ENCODE data around the gene ZNF442. TPM values are rescaled to one million over a fixed set of nuclear protein-coding genes. Genes with fewer than 3 reads are reported as not detected.
A peak's percentile ranks its signal among the peaks of the same experiment; 100 is the strongest.
"Not testable (repeated sequence)": the region's sequence is repeated elsewhere in the genome, so short reads cannot be mapped to it uniquely, and the experiment has no call there.

ZNF442 gene
- total RNA-seq: 1 to 10 TPM; 1.0 to 1.8 TPM

DNA sequence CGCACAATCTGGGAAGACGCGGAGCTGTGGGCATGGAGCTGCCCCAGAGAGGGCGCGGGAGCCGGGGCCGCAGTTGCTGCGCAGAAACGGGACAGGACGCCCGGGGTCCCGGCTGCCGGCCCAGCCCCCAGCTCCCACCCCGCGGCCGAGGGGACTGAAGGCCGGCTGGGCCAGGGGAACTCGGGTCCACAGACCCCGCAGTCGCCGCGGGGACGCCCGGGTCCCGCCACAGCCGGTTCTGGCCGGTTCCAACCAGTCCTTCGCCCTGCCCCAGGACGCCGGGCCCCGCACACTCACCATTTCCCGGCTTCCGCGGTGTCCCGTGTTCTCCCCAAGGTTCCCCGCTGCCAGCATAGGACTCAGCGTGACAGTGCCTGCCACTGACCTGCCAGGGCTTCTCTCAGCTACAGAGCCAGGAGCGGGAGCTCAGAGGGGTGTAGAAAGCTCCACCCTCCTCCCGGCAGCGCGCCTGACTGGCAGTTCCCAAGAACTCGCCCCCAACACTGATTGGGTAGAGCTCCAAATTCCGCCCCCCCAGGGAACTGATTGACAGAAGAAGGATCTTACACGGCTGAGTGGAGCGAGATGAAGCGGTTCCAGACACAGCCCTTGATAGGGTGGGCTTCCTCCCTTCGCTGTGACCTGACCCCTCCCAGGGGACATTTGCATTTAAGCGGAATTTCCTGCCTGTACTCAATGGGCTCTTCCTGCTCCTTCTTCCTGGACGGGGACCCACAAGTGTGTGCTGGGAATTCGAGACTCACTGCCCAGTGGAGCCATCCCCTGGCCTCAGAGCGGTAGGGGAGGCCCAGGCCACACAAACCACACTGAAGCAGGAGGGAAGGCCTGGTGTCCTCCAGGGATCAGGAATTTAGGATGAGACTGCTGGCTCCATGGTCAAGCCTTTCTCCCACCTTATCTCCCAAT is at the start of gene ZNF442:
Gene ZNF442 (minus strand): TSS at position 448 of the 927 bp plus-strand sequence. CDS start 2,052 bp downstream, outside the sequence.
- peak; percentile 98 for DNase-seq (ENCODE audit: low spot score)
- Histone ChIP-seq H3K4me1 (peaks cover 0 to 11% of the 10 kb centered on the region in 2 donors), H3K4me3 (peak within 1 kb of the TSS; percentile 88 to 93), H3K27ac (peak within 1 kb of the TSS; percentile 90 to 92), H3K27me3 (no peaks in the 10 kb centered on the region), H3K36me3 (no peaks in the 10 kb centered on the region), H3K9me3 (no peaks in the 10 kb centered on the region)
- TF ChIP-seq, protein P1, sequence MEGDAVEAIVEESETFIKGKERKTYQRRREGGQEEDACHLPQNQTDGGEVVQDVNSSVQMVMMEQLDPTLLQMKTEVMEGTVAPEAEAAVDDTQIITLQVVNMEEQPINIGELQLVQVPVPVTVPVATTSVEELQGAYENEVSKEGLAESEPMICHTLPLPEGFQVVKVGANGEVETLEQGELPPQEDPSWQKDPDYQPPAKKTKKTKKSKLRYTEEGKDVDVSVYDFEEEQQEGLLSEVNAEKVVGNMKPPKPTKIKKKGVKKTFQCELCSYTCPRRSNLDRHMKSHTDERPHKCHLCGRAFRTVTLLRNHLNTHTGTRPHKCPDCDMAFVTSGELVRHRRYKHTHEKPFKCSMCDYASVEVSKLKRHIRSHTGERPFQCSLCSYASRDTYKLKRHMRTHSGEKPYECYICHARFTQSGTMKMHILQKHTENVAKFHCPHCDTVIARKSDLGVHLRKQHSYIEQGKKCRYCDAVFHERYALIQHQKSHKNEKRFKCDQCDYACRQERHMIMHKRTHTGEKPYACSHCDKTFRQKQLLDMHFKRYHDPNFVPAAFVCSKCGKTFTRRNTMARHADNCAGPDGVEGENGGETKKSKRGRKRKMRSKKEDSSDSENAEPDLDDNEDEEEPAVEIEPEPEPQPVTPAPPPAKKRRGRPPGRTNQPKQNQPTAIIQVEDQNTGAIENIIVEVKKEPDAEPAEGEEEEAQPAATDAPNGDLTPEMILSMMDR (IDR thresholded peaks at IDR 0.05): peak in 1 of 2 donors; percentile 77

DNA sequence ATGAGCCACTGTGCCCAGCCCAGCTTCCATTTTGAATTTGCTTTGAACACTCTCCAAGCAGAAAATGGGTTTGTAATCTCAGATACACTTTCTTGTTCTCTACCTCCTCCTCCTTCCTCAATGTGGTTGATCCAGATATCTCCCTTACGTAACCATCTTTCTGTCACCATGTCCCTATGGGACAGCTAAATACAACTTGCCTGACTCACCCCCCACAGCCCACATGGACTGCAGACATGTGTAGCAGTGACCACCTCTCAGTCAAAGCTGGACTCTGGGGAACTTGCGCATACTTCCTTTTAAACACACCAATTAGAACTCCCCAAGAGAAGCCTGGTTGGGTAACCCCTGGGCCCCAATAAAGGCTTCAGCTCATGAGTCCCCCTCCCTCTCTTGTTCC is 46.4 kb upstream of the ZNF442 start:
- Histone ChIP-seq H3K4me3 (no peak overlapping the region), H3K9me3 (no peaks in the 10 kb centered on the region), H3K27ac (no peak overlapping the region), H3K36me3 (no peaks in the 10 kb centered on the region), H3K4me1 (no peaks in the 10 kb centered on the region), H3K27me3 (no peaks in the 10 kb centered on the region)
- DNase-seq (ENCODE audit: low spot score): no peak
- TF ChIP-seq, protein P1 (IDR thresholded peaks at IDR 0.05): no peak

DNA sequence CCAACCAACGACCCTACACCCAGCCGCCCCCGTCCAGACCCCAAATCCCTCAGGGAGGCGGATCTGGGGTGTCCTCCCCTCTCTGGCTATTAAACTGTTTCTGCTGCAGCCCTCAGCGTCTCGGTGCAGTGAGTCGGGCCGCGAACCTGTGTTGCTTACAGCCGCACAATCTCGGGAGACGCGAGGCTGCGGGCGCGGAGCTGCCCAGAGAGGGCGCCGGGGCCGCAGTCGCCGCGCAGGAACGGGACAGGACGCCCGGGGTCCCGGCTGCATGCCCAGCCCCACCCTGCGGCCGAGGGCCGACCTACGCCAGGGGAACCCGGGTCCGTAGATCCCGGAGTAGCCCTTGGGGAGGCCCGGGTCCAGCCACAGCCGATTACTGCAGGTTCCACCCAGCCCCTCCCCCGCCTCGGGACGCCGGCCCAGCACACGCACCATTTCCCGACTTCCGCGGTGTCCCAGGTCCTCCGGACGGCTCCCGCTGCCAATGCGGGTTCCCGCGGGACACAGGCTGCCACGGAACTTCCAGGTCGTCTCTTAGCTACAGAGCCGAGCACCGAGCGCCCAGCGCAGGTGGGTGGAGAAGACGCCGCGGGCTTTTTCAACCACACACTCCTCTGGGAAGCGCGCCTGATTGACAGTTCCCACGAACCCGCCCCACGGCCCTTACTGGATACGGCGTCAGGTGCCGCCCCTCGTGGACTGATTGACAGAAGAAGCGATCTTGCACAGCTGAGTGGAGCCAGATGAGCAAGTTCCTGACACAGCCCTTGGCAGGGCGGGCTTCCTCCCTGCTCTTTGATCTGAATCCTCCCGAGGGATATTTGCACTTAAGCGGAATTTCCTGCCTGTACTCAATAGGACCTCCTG is 35.4 kb upstream of the ZNF442 start, which contains the start of gene ZNF799:
Gene ZNF799 (minus strand): TSS at position 639 of the 870 bp plus-strand sequence. CDS start 201 bp downstream, at position 438.
- peak; percentile 99 for DNase-seq (ENCODE audit: low spot score)
- H3K27ac ChIP-seq: peak within 1 kb of the TSS; percentile 85 to 90
- peaks cover 0 to 8% of the 10 kb centered on the region in 2 donors for H3K4me1 ChIP-seq
- TF ChIP-seq, protein P1 (IDR thresholded peaks at IDR 0.05): peak in 1 of 2 donors; percentile 39
- H3K4me3 ChIP-seq: peak within 1 kb of the TSS; percentile 62 to 84
- no peaks in the 10 kb centered on the region for H3K9me3 ChIP-seq
- no peaks in the 10 kb centered on the region for H3K27me3 ChIP-seq
- H3K36me3 ChIP-seq: no peaks in the 10 kb centered on the region

DNA sequence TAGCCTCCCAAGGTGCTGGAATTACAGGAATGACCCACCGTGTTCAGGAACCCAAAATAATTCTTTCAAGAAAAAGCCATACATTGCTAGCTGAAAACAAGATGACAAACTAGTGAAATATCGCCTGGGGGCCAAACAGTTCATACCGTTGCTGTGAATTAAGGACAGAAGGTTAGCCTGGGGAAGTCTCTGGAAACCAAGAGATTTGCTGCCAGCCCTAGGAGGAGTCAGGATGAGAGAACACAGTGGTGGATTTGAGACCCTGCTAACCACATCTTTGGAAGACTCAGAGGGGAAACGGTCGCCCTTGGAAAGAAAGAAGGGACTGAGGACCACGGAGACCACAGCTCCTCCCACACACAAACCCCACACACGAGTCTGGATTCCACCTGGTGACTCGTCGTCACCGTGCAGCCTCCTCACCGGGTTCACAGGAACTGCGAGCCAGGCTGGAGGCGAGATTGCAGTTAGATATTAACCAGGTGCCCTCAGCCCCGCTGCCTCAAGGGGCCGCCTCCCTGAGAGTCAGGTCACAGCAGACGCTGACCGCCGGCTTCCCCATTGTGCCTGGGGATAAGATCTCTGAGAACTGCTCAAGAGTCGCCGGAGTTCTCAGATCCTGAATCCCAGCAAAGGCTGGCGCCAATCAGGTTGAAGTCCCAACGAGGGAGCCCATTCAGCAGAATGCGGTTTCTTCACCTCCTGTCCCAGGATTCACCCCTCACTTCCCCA is 34.6 kb upstream of the ZNF442 start:
- peak; percentile 58 for DNase-seq (ENCODE audit: low spot score)
- not testable (repeated sequence) for H3K36me3 ChIP-seq, H3K27me3 ChIP-seq, H3K9me3 ChIP-seq, H3K4me1 ChIP-seq
- H3K4me3 ChIP-seq: peak overlapping the region; percentile 62 to 84
- H3K27ac ChIP-seq: peak overlapping the region; percentile 85 to 90

DNA sequence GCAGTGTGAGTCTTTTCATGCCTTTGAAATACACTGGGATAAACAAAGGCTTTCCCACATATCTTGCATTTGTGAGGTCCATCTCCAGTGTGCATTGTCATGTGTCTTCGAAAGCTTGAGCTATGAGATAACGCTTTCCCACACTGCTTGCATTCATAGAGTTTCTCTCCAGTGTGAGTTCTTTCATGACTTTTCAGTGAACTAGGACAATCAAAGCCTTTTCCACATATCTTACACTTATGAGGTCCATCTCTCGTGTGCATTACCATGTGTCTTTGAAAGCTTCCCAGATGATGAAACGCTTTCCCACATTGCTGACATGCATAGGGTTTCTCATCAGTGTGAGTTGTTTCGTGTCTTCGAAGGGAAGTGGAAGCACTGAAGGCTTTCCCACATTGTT is 25.7 kb upstream of the ZNF442 start:
- H3K4me1 ChIP-seq; DNase-seq (ENCODE audit: low spot score); H3K9me3 ChIP-seq; H3K27ac ChIP-seq; H3K4me3 ChIP-seq; H3K27me3 ChIP-seq: not testable (repeated sequence)
- peaks cover 23% of the 10 kb centered on the region for H3K36me3 ChIP-seq

DNA sequence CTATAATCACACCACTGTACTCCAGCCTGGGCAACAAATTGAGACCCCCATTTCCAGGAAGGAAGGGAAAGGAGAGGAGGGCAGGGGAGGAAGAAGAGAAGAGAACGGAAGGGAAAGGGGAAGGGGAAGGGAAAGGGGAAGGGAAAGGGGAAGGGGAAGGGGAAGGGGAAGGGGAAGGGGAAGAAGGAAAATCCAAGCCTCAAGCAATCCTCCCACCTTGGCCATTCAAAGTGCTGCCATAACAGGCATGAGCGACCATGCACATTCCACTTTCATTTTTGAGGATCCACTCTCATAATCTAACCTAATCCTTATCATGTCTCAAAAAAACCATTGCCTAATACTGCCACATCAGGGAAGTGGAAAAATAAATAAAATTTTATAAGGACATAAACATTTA is 20.9 kb upstream of the ZNF442 start:
- H3K36me3 ChIP-seq: peaks cover 15% of the 10 kb centered on the region
- H3K4me1 ChIP-seq; H3K9me3 ChIP-seq; H3K4me3 ChIP-seq; DNase-seq (ENCODE audit: low spot score); H3K27ac ChIP-seq; H3K27me3 ChIP-seq: not testable (repeated sequence)

All from right atrium auricular region (tissue), 2 donors.